AG04449 (cell line): ENCODE measurements around the gene MAP3K13.
"Not testable (repeated sequence)": the region's sequence is repeated elsewhere in the genome, so short reads cannot be mapped to it uniquely, and the experiment has no call there.

Source experiments
- CTCF ChIA-PET: fragments of 350-600 bp; formaldehyde crosslinking; extraction: SDS; loops from one replicate; lab custom pipeline; 2021; ENCODE audit warnings: antibody characterized with exemption; lab: Yijun Ruan, JAX
- POLR2A ChIA-PET: fragments of 400-600, 350-600 bp; formaldehyde crosslinking; extraction: SDS; loops from one replicate; lab custom pipeline; 2020; ENCODE audit warnings: antibody characterized with exemption, inconsistent platforms; lab: Yijun Ruan, JAX
- DNase-seq: peaks from one replicate; pipeline ENCODE4 v3.0.0-alpha.2; 2010; ENCODE audit warnings: low read depth, low spot score
- H3K4me3 ChIP-seq: 2 replicates; pipeline ENCODE4 v1.5.1; 2011; ENCODE audit warnings: low read depth, mild to moderate bottlenecking, control low read depth, low read length
- TF ChIP-seq, protein P1 (sequence below): IDR thresholded peaks from one replicate; pipeline ENCODE4 v1.5.1; 2011; ENCODE audit warnings: mild to moderate bottlenecking, moderate library complexity, low read length, control low read depth, inconsistent platforms; ENCODE audit not compliant: insufficient read depth; ENCODE audit errors: missing control alignments

MAP3K13 gene

DNA sequence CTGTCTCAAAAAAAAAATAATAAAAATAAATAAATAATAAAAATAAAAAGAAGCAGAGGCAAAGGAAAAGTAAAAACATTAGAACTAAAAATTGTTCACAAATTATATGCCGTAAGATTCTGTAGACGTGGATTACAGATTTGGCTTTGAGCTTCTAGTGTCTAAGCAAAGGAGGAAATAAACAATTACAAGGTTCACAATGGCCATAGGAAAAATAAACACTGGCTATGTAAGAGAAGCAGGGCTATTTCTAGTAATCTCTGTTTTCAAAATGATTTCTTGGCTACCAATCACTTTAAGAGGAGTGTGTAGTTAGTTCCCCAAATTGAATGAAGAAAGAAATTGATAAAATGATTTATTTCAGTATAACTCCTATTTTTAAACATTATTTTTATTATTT, 81.4 kb downstream of the MAP3K13 start:
- ChIA-PET POLR2A (no interaction called here), CTCF (interaction anchor here (2.7 kb wide), 1 partner anchor 17 kb away, joined by 12 read pairs; no protein-coding TSS in a partner anchor)
- TF ChIP-seq, protein P1, sequence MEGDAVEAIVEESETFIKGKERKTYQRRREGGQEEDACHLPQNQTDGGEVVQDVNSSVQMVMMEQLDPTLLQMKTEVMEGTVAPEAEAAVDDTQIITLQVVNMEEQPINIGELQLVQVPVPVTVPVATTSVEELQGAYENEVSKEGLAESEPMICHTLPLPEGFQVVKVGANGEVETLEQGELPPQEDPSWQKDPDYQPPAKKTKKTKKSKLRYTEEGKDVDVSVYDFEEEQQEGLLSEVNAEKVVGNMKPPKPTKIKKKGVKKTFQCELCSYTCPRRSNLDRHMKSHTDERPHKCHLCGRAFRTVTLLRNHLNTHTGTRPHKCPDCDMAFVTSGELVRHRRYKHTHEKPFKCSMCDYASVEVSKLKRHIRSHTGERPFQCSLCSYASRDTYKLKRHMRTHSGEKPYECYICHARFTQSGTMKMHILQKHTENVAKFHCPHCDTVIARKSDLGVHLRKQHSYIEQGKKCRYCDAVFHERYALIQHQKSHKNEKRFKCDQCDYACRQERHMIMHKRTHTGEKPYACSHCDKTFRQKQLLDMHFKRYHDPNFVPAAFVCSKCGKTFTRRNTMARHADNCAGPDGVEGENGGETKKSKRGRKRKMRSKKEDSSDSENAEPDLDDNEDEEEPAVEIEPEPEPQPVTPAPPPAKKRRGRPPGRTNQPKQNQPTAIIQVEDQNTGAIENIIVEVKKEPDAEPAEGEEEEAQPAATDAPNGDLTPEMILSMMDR = no peak
- DNase-seq = no peak
- no peak overlapping the region for H3K4me3 ChIP-seq

DNA sequence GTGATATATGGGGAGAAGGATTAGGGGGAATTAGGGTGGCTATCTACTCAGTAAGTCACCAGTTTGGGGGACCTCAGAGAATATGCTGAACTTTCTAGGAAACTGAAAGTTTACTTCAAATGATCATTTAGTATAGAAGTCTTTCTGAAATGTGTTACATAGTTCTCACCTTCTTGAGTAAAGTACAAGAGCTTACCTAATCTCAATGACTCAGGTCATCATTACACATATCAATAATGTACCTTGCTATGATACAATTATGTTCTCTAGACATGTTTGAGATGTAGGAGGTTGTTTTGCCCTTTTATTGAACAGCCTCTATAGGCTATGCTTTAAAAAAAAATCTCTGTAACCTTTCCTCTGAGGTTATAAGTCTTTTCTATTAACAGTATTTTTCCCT, 85.2 kb downstream of the MAP3K13 start:
- CTCF ChIA-PET = no interaction called here
- POLR2A ChIA-PET = no interaction called here

DNA sequence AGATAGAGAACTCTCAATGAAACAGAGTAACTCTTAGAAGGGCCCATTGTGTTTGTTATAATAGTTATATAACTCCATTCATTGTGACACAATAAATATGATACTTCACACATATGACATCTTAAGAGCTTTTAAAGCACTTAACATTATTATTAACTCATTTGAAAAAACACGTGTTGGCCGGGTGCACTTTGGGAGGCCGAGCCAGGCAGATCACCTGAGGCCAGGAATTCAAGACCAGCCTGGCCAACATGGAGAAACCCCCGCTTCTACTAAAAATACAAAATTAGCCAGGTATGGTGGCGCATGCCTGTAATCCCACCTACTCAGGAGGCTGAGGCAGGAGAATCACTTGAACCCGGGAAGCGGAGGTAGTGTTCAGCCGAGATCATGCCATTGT, 88.5 kb downstream of the MAP3K13 start:
- POLR2A ChIA-PET = not testable (repeated sequence)
- CTCF ChIA-PET = interaction anchor here (2.0 to 2.2 kb wide), 2 partner anchors 10 kb away, joined by 14 to 15 read pairs; no protein-coding TSS in a partner anchor

More for the DNA sequence above, 85.2 kb downstream of the MAP3K13 start:
- TF ChIP-seq, protein P1 = no peak
- no peak overlapping the region for H3K4me3 ChIP-seq
- DNase-seq = no peak

DNA sequence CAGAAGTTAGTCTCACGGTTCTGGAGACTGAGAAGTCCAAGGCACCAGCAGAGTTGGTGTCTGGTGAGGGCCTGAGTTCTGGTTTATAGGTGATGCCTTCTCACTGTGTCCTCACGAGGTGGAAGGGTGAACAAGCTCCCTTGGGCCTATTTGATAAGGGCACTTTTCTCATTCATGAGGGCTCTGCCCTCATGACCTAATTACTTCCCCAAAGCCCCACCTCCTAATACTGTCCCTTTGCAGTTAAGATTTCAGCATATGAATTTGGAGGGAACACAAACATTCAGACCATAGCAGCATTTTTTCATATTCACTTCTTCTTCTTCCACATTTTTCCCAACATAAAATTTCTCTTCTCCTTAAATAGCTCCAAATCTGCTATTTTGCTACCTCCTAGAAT, 94.4 kb downstream of the MAP3K13 start:
- ChIA-PET CTCF (interaction anchor here (1.1 to 8.8 kb wide), 3 partner anchors 13 to 118 kb away, joined by 3 to 72 read pairs (median 54); no protein-coding TSS in a partner anchor), POLR2A (no interaction called here)
- TF ChIP-seq, protein P1 = no peak
- no peak for DNase-seq
- H3K4me3 ChIP-seq = no peak overlapping the region

More for the DNA sequence above, 88.5 kb downstream of the MAP3K13 start:
- H3K4me3 ChIP-seq, DNase-seq: not testable (repeated sequence)

DNA sequence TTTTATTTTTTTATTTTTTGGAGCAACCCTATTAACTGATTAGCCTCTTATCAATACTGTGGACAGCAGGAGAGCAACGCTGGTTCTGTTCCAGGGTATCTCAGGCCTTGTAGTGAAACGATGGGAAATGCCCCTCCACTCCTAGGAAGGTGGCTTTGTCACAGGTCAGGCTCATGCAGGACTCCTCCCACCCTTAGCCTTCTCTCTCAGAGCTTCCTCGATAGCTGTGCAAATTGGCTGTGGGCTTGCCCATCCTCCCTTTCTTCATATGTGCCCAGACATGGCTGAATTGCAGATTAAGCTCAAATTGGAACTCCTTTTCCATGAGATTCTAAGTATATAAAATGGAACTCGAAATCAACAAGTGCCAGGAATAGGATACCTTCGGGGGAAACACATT, 97.4 kb downstream of the MAP3K13 start:
- no peak overlapping the region for H3K4me3 ChIP-seq
- CTCF ChIA-PET = interaction anchor here (0.7 to 8.8 kb wide), 18 partner anchors 8 to 123 kb away, joined by 3 to 72 read pairs (median 7); no protein-coding TSS in a partner anchor
- DNase-seq = no peak
- TF ChIP-seq, protein P1 = no peak
- POLR2A ChIA-PET = no interaction called here

DNA sequence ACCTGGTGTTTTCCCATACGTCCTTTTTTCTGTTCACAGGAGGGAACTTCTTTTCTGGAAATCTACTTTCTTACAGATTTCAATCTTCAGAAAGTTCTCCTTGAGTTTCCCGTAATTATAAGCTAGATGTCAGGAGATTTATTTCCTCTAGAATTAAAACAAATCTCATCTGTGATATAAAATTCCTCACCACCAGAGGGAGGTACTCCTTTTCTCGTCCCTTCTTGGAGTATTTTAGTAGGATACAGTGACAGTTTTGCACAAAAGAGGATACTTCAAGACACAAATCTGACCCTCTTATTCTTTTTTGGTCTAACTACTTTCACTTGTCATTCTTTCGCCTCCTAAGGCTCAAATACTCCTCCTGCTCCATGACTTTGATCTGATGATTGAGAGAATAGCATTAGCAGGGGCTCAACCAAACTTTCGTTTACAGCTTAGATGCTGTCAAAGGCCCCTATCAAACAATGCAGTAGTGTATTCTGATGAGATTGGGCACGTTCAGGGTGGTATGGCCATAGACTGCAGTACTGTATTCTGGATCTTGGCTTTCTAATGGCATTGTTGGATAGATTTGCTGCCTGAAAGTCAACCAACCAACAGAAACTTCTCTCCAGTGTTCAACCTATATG, 97.9 kb downstream of the MAP3K13 start:
- no peak for DNase-seq
- TF ChIP-seq, protein P1 = peak; percentile 22

More for the DNA sequence above, 97.9 kb downstream of the MAP3K13 start:
- no peak overlapping the region for H3K4me3 ChIP-seq
- CTCF ChIA-PET = interaction anchor here (0.8 to 8.8 kb wide), 20 partner anchors 8 to 125 kb away, joined by 3 to 72 read pairs (median 6); partner anchors contain the start of gene SENP2
- POLR2A ChIA-PET = no interaction called here
